Stomach (tissue), 4 donors: ENCODE results near the gene ZNF471.

Experiments used
- EP300 ChIP-seq: sonication (generic); formaldehyde crosslinking; IDR thresholded peaks from one replicate; pipeline ENCODE4 v1.6.1; 2017; ENCODE audit warnings: antibody characterized with exemption
- POLR2A ChIP-seq, 4 donors: fragments of 450-650 bp; IDR thresholded peaks; one replicate each; pipeline ENCODE4 v1.6.1; 2016; ENCODE audit warnings: antibody characterized with exemption in 4 of 4, control low read depth in 2 of 4, mild to moderate bottlenecking in 1 of 4, moderate library complexity in 1 of 4
- POLR2AphosphoS5 ChIP-seq, 3 donors: sonication (generic); formaldehyde crosslinking; IDR thresholded peaks; one replicate each; pipeline ENCODE4 v1.6.1; 2016; ENCODE audit warnings: antibody characterized with exemption in 3 of 3
- TF ChIP-seq, protein P1 (sequence below), 7 experiments: fragments of 450-650 bp in 4 of 7; fragments of 200-600 bp in 3 of 7; sonication (generic) in 3 of 7; IDR thresholded peaks; one replicate each; pipeline ENCODE4 v1.5.1; 2016 to 2019; ENCODE audit warnings: antibody characterized with exemption in 7 of 7, control low read depth in 2 of 7, mild to moderate bottlenecking in 1 of 7

DNA sequence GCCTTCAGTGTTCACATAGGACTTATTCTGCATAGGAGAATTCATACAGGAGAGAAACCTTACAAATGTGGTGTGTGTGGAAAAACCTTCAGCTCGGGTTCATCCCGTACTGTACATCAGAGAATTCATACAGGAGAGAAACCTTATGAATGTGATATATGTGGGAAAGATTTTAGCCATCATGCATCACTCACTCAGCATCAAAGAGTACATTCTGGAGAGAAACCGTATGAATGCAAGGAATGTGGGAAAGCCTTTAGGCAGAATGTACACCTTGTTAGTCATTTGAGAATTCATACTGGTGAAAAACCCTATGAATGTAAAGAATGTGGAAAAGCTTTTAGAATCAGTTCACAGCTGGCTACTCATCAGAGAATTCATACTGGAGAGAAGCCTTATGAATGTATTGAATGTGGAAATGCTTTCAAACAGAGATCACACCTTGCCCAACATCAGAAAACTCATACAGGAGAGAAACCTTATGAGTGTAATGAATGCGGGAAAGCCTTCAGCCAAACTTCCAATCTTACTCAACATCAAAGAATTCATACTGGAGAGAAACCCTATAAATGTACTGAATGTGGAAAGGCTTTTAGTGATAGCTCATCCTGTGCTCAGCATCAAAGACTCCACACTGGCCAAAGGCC, 17.7 kb downstream of the ZNF471 start:
- TF ChIP-seq POLR2AphosphoS5 (IDR thresholded peaks at IDR 0.05) (no peak), POLR2A (IDR thresholded peaks at IDR 0.05) (no peak), EP300 (no peak)
- TF ChIP-seq, protein P1, sequence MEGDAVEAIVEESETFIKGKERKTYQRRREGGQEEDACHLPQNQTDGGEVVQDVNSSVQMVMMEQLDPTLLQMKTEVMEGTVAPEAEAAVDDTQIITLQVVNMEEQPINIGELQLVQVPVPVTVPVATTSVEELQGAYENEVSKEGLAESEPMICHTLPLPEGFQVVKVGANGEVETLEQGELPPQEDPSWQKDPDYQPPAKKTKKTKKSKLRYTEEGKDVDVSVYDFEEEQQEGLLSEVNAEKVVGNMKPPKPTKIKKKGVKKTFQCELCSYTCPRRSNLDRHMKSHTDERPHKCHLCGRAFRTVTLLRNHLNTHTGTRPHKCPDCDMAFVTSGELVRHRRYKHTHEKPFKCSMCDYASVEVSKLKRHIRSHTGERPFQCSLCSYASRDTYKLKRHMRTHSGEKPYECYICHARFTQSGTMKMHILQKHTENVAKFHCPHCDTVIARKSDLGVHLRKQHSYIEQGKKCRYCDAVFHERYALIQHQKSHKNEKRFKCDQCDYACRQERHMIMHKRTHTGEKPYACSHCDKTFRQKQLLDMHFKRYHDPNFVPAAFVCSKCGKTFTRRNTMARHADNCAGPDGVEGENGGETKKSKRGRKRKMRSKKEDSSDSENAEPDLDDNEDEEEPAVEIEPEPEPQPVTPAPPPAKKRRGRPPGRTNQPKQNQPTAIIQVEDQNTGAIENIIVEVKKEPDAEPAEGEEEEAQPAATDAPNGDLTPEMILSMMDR (IDR thresholded peaks at IDR 0.05), result no peak
